Right ventricle myocardium superior (tissue), 1 donor: Measurements from ENCODE around the gene SH2B2. TPM values are rescaled to one million over a fixed set of nuclear protein-coding genes. Genes with fewer than 3 reads are reported as not detected.
A peak's percentile ranks its signal among the peaks of the same experiment; 100 is the strongest.
"Not testable (repeated sequence)": the region's sequence is repeated elsewhere in the genome, so short reads cannot be mapped to it uniquely, and the experiment has no call there.

Source experiments
- ATAC-seq: fragments of 200-7000 bp; cut with Tn5 transposase; one replicate; pipeline ENCODE4 v1.9.1; 2020; ENCODE audit warnings: mild to moderate bottlenecking; ENCODE audit not compliant: poor library complexity
- DNase-seq: peaks from one replicate; pipeline ENCODE4 v3.0.0-alpha.2; 2020
- intact Hi-C: fragments of 100-400 bp; cut with DNase I; formaldehyde crosslinking; loops from one replicate; pipeline ENCODE4 v1.11.2; 2022
- total RNA-seq: library from RNA; stranded (reverse); fragmentation: NEBNext Ultra II Directional; extraction: Animal tissue kit (Norgen Biotek cat#: 25700); gene quantifications from one replicate; pipeline ENCODE4 v1.2.1, GENCODE V29; 2021
- donor health status: DM: no; HTN: yes; CAD: no; lungs with severe emphysema.

SH2B2 gene
- total RNA-seq, 1 donor from 2014 or later: 0.67 TPM

GRCh38 chr7:102320601-102321350 lies 34.1 kb downstream of the SH2B2 start:
- DNase-seq: no peak
- ATAC-seq: no peak
- intact Hi-C loops: no loop called here

GRCh38 chr7:102321351-102322201 lies 34.9 kb downstream of the SH2B2 start:
- intact Hi-C loops: no loop called here
- no peak for DNase-seq

GRCh38 chr7:102322202-102322715 lies 35.6 kb downstream of the SH2B2 start:
- no peak for ATAC-seq
- intact Hi-C loops: no loop called here
- DNase-seq: no peak

More at GRCh38 chr7:102321351-102322201, 34.9 kb downstream of the SH2B2 start:
- peak; percentile 39 for ATAC-seq

GRCh38 chr7:102323914-102324195 lies 37.2 kb downstream of the SH2B2 start:
- no peak for DNase-seq
- intact Hi-C loops: no loop called here
- no peak for ATAC-seq

GRCh38 chr7:102325106-102325505 lies 38.4 kb downstream of the SH2B2 start:
- ATAC-seq, intact Hi-C loops, DNase-seq: not testable (repeated sequence)

GRCh38 chr7:102326157-102326889 lies 39.7 kb downstream of the SH2B2 start:
- ATAC-seq (no peak), DNase-seq (no peak)
- intact Hi-C loops: no loop called here

GRCh38 chr7:102327183-102327582 lies 40.5 kb downstream of the SH2B2 start:
- ATAC-seq, DNase-seq, intact Hi-C loops: not testable (repeated sequence)

GRCh38 chr7:102328863-102329262 lies 42.2 kb downstream of the SH2B2 start:
- intact Hi-C loops, ATAC-seq, DNase-seq: not testable (repeated sequence)

GRCh38 chr7:102329366-102329765 lies 42.7 kb downstream of the SH2B2 start:
- DNase-seq, ATAC-seq, intact Hi-C loops: not testable (repeated sequence)

GRCh38 chr7:102330666-102331460 lies 44.2 kb downstream of the SH2B2 start:
- DNase-seq, intact Hi-C loops, ATAC-seq: not testable (repeated sequence)

GRCh38 chr7:102335574-102335973 lies 48.9 kb downstream of the SH2B2 start:
- DNase-seq, intact Hi-C loops, ATAC-seq: not testable (repeated sequence)

- ATAC-seq, intact Hi-C loops, DNase-seq: not testable (repeated sequence)
Observed at GRCh38 chr7:102337002-102337401, 50.3 kb downstream of the SH2B2 start.

- DNase-seq, intact Hi-C loops, ATAC-seq: not testable (repeated sequence)
Observed at GRCh38 chr7:102337420-102337819, 50.8 kb downstream of the SH2B2 start.

- DNase-seq, ATAC-seq, intact Hi-C loops: not testable (repeated sequence)
Observed at GRCh38 chr7:102340599-102341368, 54.1 kb downstream of the SH2B2 start.

GRCh38 chr7:102346983-102347382 lies 60.3 kb downstream of the SH2B2 start:
- ATAC-seq, DNase-seq, intact Hi-C loops: not testable (repeated sequence)

GRCh38 chr7:102356344-102356743 lies 69.7 kb downstream of the SH2B2 start, which contains the start of gene SPDYE6:
TSS of gene SPDYE6 (minus strand) at chr7:102356444. CDS start at chr7:102356023, 421 bp downstream.
- ATAC-seq, DNase-seq, intact Hi-C loops: not testable (repeated sequence)
